ENCODE results near the gene GTSF1L. TPM values are rescaled to one million over a fixed set of nuclear protein-coding genes. Genes with fewer than 3 reads are reported as not detected.

The GTSF1L gene
- total RNA-seq, 1 donor from 2014 or later = not detected

DNA sequence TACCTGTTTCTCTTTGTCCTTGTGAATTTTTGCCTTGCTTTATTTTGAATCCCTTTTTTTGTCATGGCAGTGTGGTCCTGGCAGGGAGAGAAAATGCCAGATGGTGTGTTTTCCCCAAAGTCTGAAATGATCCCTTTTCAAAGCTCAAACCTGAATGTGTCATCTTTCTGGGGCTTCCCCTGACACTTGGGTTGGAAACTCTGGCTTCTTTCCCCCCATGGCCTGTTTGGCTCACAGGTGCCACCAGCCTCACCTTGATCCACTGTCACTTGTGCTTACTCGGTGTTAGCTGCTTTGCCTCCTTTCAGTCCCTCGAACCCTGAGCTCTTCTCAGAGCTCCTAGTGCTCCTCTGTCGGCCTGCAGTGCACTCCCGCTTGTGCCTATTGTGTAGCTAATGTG, 37.6 kb downstream of the GTSF1L start:
- Mint-ChIP-seq H3K9me3 (ENCODE audit: unreplicated experiment) (peaks cover 1% of the 10 kb centered on the region), H3K27me3 (ENCODE audit: unreplicated experiment) (no peaks in the 10 kb centered on the region), H3K27ac (ENCODE audit: unreplicated experiment) (no peak overlapping the region), H3K36me3 (ENCODE audit: unreplicated experiment) (no peaks in the 10 kb centered on the region), H3K4me1 (ENCODE audit: low read depth, unreplicated experiment) (peaks cover 3% of the 10 kb centered on the region), H3K4me3 (ENCODE audit: unreplicated experiment) (no peak overlapping the region)
- TF ChIP-seq, protein P1, sequence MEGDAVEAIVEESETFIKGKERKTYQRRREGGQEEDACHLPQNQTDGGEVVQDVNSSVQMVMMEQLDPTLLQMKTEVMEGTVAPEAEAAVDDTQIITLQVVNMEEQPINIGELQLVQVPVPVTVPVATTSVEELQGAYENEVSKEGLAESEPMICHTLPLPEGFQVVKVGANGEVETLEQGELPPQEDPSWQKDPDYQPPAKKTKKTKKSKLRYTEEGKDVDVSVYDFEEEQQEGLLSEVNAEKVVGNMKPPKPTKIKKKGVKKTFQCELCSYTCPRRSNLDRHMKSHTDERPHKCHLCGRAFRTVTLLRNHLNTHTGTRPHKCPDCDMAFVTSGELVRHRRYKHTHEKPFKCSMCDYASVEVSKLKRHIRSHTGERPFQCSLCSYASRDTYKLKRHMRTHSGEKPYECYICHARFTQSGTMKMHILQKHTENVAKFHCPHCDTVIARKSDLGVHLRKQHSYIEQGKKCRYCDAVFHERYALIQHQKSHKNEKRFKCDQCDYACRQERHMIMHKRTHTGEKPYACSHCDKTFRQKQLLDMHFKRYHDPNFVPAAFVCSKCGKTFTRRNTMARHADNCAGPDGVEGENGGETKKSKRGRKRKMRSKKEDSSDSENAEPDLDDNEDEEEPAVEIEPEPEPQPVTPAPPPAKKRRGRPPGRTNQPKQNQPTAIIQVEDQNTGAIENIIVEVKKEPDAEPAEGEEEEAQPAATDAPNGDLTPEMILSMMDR (IDR thresholded peaks at IDR 0.05; ENCODE audit: partially characterized antibody, unreplicated experiment) = no peak
- no peak for DNase-seq

DNA sequence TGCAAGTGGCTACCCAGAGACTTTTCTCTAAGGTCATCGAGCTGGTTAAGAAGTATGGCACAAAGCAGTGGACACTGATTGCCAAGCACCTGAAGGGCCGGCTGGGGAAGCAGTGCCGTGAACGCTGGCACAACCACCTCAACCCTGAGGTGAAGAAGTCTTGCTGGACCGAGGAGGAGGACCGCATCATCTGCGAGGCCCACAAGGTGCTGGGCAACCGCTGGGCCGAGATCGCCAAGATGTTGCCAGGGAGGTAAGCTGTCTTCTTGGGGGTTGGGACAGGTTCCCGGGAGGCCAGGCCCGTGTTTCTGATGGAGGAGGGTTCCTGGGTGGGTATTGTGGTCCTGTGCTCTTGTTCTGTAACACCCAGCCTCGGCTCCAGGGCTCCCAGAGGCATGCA, 40.0 kb downstream of the GTSF1L start:
- Mint-ChIP-seq H3K27ac (ENCODE audit: unreplicated experiment) (peak overlapping the region; percentile 28), H3K9me3 (ENCODE audit: unreplicated experiment) (peaks cover 1% of the 10 kb centered on the region)
- TF ChIP-seq, protein P1 (IDR thresholded peaks at IDR 0.05; ENCODE audit: partially characterized antibody, unreplicated experiment) = no peak

GRCh38 chr20:43682446-43682845, 44.4 kb downstream of the GTSF1L start:
- TF ChIP-seq, protein P1 (IDR thresholded peaks at IDR 0.05; ENCODE audit: partially characterized antibody, unreplicated experiment) = no peak
- DNase-seq = no peak
- Mint-ChIP-seq H3K9me3 (ENCODE audit: unreplicated experiment) (peaks cover 2% of the 10 kb centered on the region), H3K4me1 (ENCODE audit: low read depth, unreplicated experiment) (peaks cover 16% of the 10 kb centered on the region), H3K4me3 (ENCODE audit: unreplicated experiment) (no peak overlapping the region), H3K36me3 (ENCODE audit: unreplicated experiment) (peaks cover under 1% of the 10 kb centered on the region), H3K27me3 (ENCODE audit: unreplicated experiment) (peaks cover 1% of the 10 kb centered on the region), H3K27ac (ENCODE audit: unreplicated experiment) (no peak overlapping the region)

More for the DNA sequence above, 40.0 kb downstream of the GTSF1L start:
- Mint-ChIP-seq H3K4me3 (ENCODE audit: unreplicated experiment) (no peak overlapping the region), H3K4me1 (ENCODE audit: low read depth, unreplicated experiment) (peaks cover 5% of the 10 kb centered on the region), H3K27me3 (ENCODE audit: unreplicated experiment) (peaks cover 1% of the 10 kb centered on the region), H3K36me3 (ENCODE audit: unreplicated experiment) (no peaks in the 10 kb centered on the region)
- no peak for DNase-seq

DNA sequence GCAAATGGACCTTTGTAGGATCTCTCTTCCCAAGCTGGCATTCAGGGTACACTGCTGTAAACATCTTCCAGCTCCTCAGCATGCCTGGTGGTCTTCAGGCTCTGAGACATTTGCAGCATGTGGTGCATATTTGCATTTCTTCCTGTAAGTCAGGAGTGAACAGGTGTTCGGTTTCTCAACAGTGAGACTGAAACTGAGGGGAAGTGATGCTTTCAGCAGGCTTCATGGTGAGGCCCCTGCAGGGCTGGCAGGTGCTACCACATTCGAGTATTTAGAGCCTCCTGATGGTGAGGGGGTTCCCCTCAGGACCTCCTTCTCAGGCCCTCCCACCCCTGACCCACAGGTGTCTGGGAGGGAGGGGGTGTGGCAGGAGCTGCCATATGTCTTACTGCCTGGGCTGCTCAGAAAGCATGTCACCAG, 44.8 kb downstream of the GTSF1L start:
- H3K27me3 Mint-ChIP-seq (ENCODE audit: unreplicated experiment) = peaks cover 1% of the 10 kb centered on the region
- DNase-seq = no peak
- no peak overlapping the region for H3K4me3 Mint-ChIP-seq (ENCODE audit: unreplicated experiment)
- H3K27ac Mint-ChIP-seq (ENCODE audit: unreplicated experiment) = peak overlapping the region; percentile 72
- peaks cover 5% of the 10 kb centered on the region for H3K36me3 Mint-ChIP-seq (ENCODE audit: unreplicated experiment)
- peaks cover 17% of the 10 kb centered on the region for H3K4me1 Mint-ChIP-seq (ENCODE audit: low read depth, unreplicated experiment)
- TF ChIP-seq, protein P1 (IDR thresholded peaks at IDR 0.05; ENCODE audit: partially characterized antibody, unreplicated experiment) = no peak
- peaks cover 2% of the 10 kb centered on the region for H3K9me3 Mint-ChIP-seq (ENCODE audit: unreplicated experiment)

DNA sequence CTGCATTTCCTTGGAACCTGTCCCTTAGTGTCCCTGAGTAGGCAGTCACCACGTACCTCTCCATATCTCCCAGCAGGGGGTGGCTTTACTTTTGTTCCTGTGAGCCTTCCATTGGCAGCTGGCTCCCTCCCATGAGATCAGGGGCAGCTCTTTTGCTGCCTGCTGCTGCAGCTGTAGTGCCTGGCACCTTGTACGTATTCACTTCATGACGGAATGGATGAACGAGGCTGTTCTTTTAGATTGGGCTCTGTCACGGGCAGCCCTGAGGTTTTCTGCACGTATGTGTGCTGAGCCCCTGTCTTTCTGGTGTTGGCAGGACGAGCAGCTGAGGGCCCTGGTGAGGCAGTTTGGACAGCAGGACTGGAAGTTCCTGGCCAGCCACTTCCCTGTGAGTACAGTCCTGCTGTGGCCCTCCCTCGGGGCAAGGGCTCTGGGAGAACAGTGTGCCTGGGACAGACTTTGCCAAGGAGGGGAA, 45.3 kb downstream of the GTSF1L start:
- Mint-ChIP-seq H3K27ac (ENCODE audit: unreplicated experiment) (peak overlapping the region; percentile 72), H3K4me1 (ENCODE audit: low read depth, unreplicated experiment) (peaks cover 16% of the 10 kb centered on the region), H3K4me3 (ENCODE audit: unreplicated experiment) (no peak overlapping the region), H3K9me3 (ENCODE audit: unreplicated experiment) (peaks cover 2% of the 10 kb centered on the region), H3K36me3 (ENCODE audit: unreplicated experiment) (peaks cover 5% of the 10 kb centered on the region), H3K27me3 (ENCODE audit: unreplicated experiment) (peaks cover 1% of the 10 kb centered on the region)
- TF ChIP-seq, protein P1 (IDR thresholded peaks at IDR 0.05; ENCODE audit: partially characterized antibody, unreplicated experiment) = no peak
- DNase-seq = peak; percentile 34
